Mesodermal cell (in vitro differentiated cells): ENCODE results near the gene SETD6.

Source experiments
- H3K27ac ChIP-seq: 2 replicates; pipeline ENCODE4 v1.7.0; 2013; ENCODE audit warnings: mild to moderate bottlenecking, low read depth, low read length, moderate library complexity; ENCODE audit not compliant: severe bottlenecking
- H3K36me3 ChIP-seq: 2 replicates; pipeline ENCODE4 v1.7.1; 2013; ENCODE audit warnings: mild to moderate bottlenecking, low read length, moderate library complexity; ENCODE audit not compliant: control insufficient read depth, insufficient read depth
- H3K4me1 ChIP-seq: one replicate; pipeline ENCODE4 v1.7.1; 2013; ENCODE audit warnings: mild to moderate bottlenecking, low read length; ENCODE audit not compliant: insufficient read depth, control insufficient read depth, poor library complexity, severe bottlenecking
- H3K4me3 ChIP-seq: 2 replicates; pipeline ENCODE4 v1.7.0; 2013; ENCODE audit warnings: low read length, control low read depth, mild to moderate bottlenecking; ENCODE audit not compliant: insufficient read depth, poor library complexity, severe bottlenecking; ENCODE audit errors: extremely low read depth
- H3K9me3 ChIP-seq: 2 replicates; pipeline ENCODE4 v1.7.1; 2013; ENCODE audit warnings: mild to moderate bottlenecking, low read length, moderate library complexity; ENCODE audit not compliant: control insufficient read depth
- WGBS, 2 experiments: methylation state at CpG; one replicate each; pipeline ENCODE4 v1.1.5; 2013; ENCODE audit warnings: missing lambda C conversion rate in 2 of 2; ENCODE audit not compliant: insufficient coverage in 2 of 2; 5-methylcytosine and 5-hydroxymethylcytosine counted together

SETD6 gene

GRCh38 chr16:58519707-58520106 lies 4.4 kb downstream of the SETD6 start:
- no peak overlapping the region for H3K4me3 ChIP-seq
- H3K9me3 ChIP-seq: no peaks in the 10 kb centered on the region
- peaks cover 83% of the 10 kb centered on the region for H3K36me3 ChIP-seq
- H3K4me1 ChIP-seq: peaks cover 3% of the 10 kb centered on the region
- H3K27ac ChIP-seq: no peak overlapping the region

- WGBS, 2 experiments: 100% methylated on average over 2 to 3 of the region's 5 CpGs
- Histone ChIP-seq H3K4me3 (no peak overlapping the region), H3K36me3 (peaks cover 87% of the 10 kb centered on the region)
These were observed 14.9 kb downstream of the SETD6 start for GRCh38 chr16:58530179-58530578.

GRCh38 chr16:58532414-58532813 lies 17.1 kb downstream of the SETD6 start:
- H3K9me3 ChIP-seq: no peaks in the 10 kb centered on the region
- H3K4me1 ChIP-seq: no peaks in the 10 kb centered on the region
- no peak overlapping the region for H3K27ac ChIP-seq
- H3K4me3 ChIP-seq: no peak overlapping the region
- WGBS, 2 experiments: 90 to 96% methylated on average over 3 of the region's 3 CpGs
- H3K36me3 ChIP-seq: peaks cover 89% of the 10 kb centered on the region

More at GRCh38 chr16:58530179-58530578, 14.9 kb downstream of the SETD6 start:
- Histone ChIP-seq H3K4me1 (no peaks in the 10 kb centered on the region), H3K9me3 (no peaks in the 10 kb centered on the region), H3K27ac (no peak overlapping the region)

- H3K36me3 ChIP-seq: peaks cover 92% of the 10 kb centered on the region
- H3K4me1 ChIP-seq: no peaks in the 10 kb centered on the region
- H3K4me3 ChIP-seq: no peak overlapping the region
- 90 to 95% methylated on average over 9 to 10 of the region's 14 CpGs for WGBS, 2 experiments
- H3K27ac ChIP-seq: no peak overlapping the region
- H3K9me3 ChIP-seq: no peaks in the 10 kb centered on the region
These were observed 18.6 kb downstream of the SETD6 start for GRCh38 chr16:58533751-58534470.

- no peak overlapping the region for H3K27ac ChIP-seq
- WGBS, 2 experiments: 88 to 100% methylated on average over 2 of the region's 3 CpGs
- H3K4me3 ChIP-seq: no peak overlapping the region
- no peaks in the 10 kb centered on the region for H3K4me1 ChIP-seq
- peaks cover 96% of the 10 kb centered on the region for H3K36me3 ChIP-seq
- H3K9me3 ChIP-seq: no peaks in the 10 kb centered on the region
These were observed 19.8 kb downstream of the SETD6 start for GRCh38 chr16:58535100-58535499.

- 100% methylated on average over 4 of the region's 5 CpGs for WGBS, 2 experiments
- Histone ChIP-seq H3K36me3 (peaks cover 95% of the 10 kb centered on the region), H3K9me3 (no peaks in the 10 kb centered on the region), H3K27ac (no peak overlapping the region), H3K4me3 (no peak overlapping the region), H3K4me1 (no peaks in the 10 kb centered on the region)
These were observed 21.0 kb downstream of the SETD6 start for GRCh38 chr16:58536278-58536677.

GRCh38 chr16:58537124-58537906 lies 22.0 kb downstream of the SETD6 start:
- Histone ChIP-seq H3K9me3 (no peaks in the 10 kb centered on the region), H3K4me1 (no peaks in the 10 kb centered on the region), H3K27ac (no peak overlapping the region), H3K36me3 (peaks cover 95% of the 10 kb centered on the region), H3K4me3 (no peak overlapping the region)
- 93 to 97% methylated on average over 6 to 8 of the region's 10 CpGs for WGBS, 2 experiments

- no peak overlapping the region for H3K27ac ChIP-seq
- WGBS, 2 experiments: 100% methylated on average over 2 of the region's 2 CpGs
- no peak overlapping the region for H3K4me3 ChIP-seq
- peaks cover 97% of the 10 kb centered on the region for H3K36me3 ChIP-seq
- H3K4me1 ChIP-seq: no peaks in the 10 kb centered on the region
- H3K9me3 ChIP-seq: no peaks in the 10 kb centered on the region
These were observed 26.4 kb downstream of the SETD6 start for GRCh38 chr16:58541711-58542110.

GRCh38 chr16:58542291-58542690 lies 27.0 kb downstream of the SETD6 start:
- Histone ChIP-seq H3K4me3 (no peak overlapping the region), H3K27ac (no peak overlapping the region), H3K36me3 (peaks cover 95% of the 10 kb centered on the region), H3K4me1 (no peaks in the 10 kb centered on the region), H3K9me3 (no peaks in the 10 kb centered on the region)
- 100% methylated on average over 1 of the region's 1 CpG for WGBS, 2 experiments

GRCh38 chr16:58543685-58544084 lies 28.4 kb downstream of the SETD6 start:
- H3K4me1 ChIP-seq: no peaks in the 10 kb centered on the region
- peaks cover 95% of the 10 kb centered on the region for H3K36me3 ChIP-seq
- H3K9me3 ChIP-seq: no peaks in the 10 kb centered on the region
- 92 to 99% methylated on average over 6 to 7 of the region's 8 CpGs for WGBS, 2 experiments
- H3K4me3 ChIP-seq: no peak overlapping the region
- no peak overlapping the region for H3K27ac ChIP-seq

- H3K27ac ChIP-seq: no peak overlapping the region
- no peaks in the 10 kb centered on the region for H3K4me1 ChIP-seq
- peaks cover 94% of the 10 kb centered on the region for H3K36me3 ChIP-seq
- no peak overlapping the region for H3K4me3 ChIP-seq
- no peaks in the 10 kb centered on the region for H3K9me3 ChIP-seq
- 100% methylated on average over 1 of the region's 2 CpGs; no CpG with 5 or more reads in 1 of the 2 experiments for WGBS, 2 experiments
These were observed 33.1 kb downstream of the SETD6 start for GRCh38 chr16:58548378-58548777.
